ENCODE results near the gene PLCG1.

DNA sequence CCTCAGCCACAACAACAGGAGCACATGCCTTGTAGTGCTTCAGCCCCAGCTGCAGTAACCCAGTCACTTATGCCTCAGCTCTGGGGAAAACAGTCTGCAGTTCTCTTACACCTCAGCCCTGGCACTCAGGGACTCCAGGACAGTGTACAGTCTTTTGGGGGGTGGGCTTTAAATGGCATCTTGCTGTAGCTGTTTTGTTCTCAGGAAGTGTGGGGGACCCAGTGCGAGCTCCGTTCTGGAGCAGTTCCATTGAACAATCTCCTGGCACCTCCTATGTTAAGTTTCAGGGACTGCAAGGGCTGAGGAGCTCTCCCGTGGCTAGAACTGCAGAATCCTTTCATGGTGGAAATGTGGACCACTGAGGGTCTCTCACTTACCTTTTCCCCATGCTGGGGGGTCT lies 55.2 kb downstream of the PLCG1 start:
- no peak for TF ChIP-seq POLR2A (IDR thresholded peaks at IDR 0.05)
- TF ChIP-seq, protein P1, sequence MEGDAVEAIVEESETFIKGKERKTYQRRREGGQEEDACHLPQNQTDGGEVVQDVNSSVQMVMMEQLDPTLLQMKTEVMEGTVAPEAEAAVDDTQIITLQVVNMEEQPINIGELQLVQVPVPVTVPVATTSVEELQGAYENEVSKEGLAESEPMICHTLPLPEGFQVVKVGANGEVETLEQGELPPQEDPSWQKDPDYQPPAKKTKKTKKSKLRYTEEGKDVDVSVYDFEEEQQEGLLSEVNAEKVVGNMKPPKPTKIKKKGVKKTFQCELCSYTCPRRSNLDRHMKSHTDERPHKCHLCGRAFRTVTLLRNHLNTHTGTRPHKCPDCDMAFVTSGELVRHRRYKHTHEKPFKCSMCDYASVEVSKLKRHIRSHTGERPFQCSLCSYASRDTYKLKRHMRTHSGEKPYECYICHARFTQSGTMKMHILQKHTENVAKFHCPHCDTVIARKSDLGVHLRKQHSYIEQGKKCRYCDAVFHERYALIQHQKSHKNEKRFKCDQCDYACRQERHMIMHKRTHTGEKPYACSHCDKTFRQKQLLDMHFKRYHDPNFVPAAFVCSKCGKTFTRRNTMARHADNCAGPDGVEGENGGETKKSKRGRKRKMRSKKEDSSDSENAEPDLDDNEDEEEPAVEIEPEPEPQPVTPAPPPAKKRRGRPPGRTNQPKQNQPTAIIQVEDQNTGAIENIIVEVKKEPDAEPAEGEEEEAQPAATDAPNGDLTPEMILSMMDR (IDR thresholded peaks at IDR 0.05): no peak
